Fibroblast of lung (primary cell): ENCODE measurements around the gene NTS.

Source experiments
- EZH2 ChIP-seq: IDR thresholded peaks from 2 replicates; pipeline ENCODE4 v1.5.1; 2012; ENCODE audit warnings: low read length, control low read depth, mild to moderate bottlenecking; ENCODE audit errors: missing control alignments
- TF ChIP-seq, protein P1 (sequence below), 2 donors: IDR thresholded peaks in 1 of 2; conservative IDR thresholded peaks in 1 of 2; 1 replicate in 1 of 2; 2 replicates in 1 of 2; pipeline ENCODE4 v1.5.1; 2011 to 2012; ENCODE audit warnings: low read length in 2 of 2, control low read depth in 1 of 2, inconsistent platforms in 1 of 2, low read depth in 1 of 2, mild to moderate bottlenecking in 1 of 2

DNA sequence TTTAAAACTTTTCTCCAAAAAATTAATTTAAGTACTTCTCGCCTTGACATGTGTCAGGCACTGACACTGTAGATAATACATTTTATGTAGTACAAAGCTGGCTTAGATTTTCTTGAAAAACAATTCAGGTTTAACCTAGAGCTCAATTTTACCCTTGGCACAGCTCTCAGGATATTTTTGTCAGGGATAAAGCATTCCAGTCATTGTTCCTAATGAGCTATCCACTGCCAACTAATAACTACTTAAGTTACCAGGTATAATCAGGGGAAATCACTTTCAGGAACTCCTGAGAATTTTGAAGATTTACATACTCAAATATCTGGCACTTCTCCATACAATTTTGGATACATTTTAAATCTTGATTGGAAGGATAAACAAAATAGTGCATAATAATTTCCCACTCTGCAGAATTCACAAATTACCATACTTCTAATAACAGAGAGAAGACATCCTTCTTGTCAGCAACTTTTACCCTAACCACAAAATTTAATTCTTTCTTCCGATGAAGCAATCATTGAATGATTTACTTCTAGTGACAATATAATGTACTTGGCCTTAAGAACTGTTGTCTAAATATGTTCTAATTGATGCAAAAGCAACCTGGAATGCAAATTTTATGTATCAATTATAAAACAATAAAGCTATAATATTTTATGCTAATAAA, 42.6 kb upstream of the NTS start:
- TF ChIP-seq, protein P1, sequence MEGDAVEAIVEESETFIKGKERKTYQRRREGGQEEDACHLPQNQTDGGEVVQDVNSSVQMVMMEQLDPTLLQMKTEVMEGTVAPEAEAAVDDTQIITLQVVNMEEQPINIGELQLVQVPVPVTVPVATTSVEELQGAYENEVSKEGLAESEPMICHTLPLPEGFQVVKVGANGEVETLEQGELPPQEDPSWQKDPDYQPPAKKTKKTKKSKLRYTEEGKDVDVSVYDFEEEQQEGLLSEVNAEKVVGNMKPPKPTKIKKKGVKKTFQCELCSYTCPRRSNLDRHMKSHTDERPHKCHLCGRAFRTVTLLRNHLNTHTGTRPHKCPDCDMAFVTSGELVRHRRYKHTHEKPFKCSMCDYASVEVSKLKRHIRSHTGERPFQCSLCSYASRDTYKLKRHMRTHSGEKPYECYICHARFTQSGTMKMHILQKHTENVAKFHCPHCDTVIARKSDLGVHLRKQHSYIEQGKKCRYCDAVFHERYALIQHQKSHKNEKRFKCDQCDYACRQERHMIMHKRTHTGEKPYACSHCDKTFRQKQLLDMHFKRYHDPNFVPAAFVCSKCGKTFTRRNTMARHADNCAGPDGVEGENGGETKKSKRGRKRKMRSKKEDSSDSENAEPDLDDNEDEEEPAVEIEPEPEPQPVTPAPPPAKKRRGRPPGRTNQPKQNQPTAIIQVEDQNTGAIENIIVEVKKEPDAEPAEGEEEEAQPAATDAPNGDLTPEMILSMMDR (conservative IDR thresholded peaks at IDR 0.05 in 1 of 2, IDR thresholded peaks at IDR 0.05 in 1 of 2; ENCODE audit: low read depth in 1 of 2, low read length in 2 of 2): no peak
- TF ChIP-seq EZH2: no peak
